Neural progenitor cell (in vitro differentiated cells): ENCODE data around the gene IMPDH1.

ENCODE experiments used
- EZH2 ChIP-seq: fragments of 200-600 bp; sonication (generic); IDR thresholded peaks from 2 replicates; pipeline ENCODE4 v1.6.1; 2017; ENCODE audit warnings: antibody characterized with exemption, mild to moderate bottlenecking, moderate library complexity
- EZH2phosphoT487 ChIP-seq: fragments of 200-600 bp; sonication (generic); IDR thresholded peaks from 2 replicates; pipeline ENCODE4 v1.6.1; 2017; ENCODE audit warnings: antibody characterized with exemption
- TF ChIP-seq, protein P1 (sequence below): fragments of 200-600 bp; sonication (generic); IDR thresholded peaks from 2 replicates; pipeline ENCODE4 v1.5.1; 2017; ENCODE audit warnings: antibody characterized with exemption, mild to moderate bottlenecking

DNA sequence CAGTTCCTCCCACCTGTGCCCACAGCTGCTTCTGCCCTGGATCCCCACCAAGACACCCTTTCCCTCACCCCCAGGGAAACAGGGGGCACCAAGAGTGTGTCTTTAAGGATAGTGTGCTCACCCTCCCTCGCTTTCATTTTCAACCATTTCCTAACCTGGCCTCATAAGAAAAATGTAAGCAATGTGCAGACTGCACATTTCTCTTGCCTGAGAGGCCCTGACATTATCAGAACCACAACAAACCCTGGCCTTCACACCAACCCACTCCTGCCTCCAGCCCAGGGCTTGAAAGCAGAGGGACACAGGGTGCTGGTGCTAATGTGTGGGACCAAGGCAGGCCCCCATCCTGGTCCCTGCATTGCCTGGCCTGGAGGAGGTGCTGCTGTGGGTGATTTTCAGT is 11.0 kb upstream of the IMPDH1 start:
- TF ChIP-seq, protein P1, sequence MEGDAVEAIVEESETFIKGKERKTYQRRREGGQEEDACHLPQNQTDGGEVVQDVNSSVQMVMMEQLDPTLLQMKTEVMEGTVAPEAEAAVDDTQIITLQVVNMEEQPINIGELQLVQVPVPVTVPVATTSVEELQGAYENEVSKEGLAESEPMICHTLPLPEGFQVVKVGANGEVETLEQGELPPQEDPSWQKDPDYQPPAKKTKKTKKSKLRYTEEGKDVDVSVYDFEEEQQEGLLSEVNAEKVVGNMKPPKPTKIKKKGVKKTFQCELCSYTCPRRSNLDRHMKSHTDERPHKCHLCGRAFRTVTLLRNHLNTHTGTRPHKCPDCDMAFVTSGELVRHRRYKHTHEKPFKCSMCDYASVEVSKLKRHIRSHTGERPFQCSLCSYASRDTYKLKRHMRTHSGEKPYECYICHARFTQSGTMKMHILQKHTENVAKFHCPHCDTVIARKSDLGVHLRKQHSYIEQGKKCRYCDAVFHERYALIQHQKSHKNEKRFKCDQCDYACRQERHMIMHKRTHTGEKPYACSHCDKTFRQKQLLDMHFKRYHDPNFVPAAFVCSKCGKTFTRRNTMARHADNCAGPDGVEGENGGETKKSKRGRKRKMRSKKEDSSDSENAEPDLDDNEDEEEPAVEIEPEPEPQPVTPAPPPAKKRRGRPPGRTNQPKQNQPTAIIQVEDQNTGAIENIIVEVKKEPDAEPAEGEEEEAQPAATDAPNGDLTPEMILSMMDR: no peak
- TF ChIP-seq EZH2phosphoT487 (no peak), EZH2 (no peak)
